ENCODE data around the gene MKLN1. TPM values are rescaled to one million over a fixed set of nuclear protein-coding genes. Genes with fewer than 3 reads are reported as not detected.

Gene MKLN1
- total RNA-seq, 1 experiment from 2014 or later: 34.3 TPM

DNA sequence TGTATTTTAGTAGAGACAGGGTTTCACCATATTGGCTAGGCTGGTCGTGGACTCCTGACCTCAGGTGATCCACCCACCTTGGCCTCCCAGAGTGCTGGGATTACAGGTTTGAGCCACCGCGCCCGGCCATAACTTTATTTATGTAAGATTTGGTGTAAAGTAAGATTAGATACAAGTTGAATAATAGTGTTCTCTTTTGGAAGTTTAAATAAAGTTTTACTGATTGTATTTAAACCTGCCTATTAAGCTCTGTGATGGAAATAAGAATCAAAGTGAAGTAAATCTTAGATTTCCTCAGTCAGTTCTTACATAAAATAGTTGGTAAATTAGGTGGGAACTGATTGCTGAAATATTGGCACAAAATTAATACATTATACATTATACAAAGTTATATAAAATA, 86.0 kb downstream of the MKLN1 start:
- TF ChIP-seq, protein P1, sequence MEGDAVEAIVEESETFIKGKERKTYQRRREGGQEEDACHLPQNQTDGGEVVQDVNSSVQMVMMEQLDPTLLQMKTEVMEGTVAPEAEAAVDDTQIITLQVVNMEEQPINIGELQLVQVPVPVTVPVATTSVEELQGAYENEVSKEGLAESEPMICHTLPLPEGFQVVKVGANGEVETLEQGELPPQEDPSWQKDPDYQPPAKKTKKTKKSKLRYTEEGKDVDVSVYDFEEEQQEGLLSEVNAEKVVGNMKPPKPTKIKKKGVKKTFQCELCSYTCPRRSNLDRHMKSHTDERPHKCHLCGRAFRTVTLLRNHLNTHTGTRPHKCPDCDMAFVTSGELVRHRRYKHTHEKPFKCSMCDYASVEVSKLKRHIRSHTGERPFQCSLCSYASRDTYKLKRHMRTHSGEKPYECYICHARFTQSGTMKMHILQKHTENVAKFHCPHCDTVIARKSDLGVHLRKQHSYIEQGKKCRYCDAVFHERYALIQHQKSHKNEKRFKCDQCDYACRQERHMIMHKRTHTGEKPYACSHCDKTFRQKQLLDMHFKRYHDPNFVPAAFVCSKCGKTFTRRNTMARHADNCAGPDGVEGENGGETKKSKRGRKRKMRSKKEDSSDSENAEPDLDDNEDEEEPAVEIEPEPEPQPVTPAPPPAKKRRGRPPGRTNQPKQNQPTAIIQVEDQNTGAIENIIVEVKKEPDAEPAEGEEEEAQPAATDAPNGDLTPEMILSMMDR (conservative IDR thresholded peaks at IDR 0.05): no peak
- no peaks in the 10 kb centered on the region for H3K79me1 ChIP-seq (ENCODE audit: insufficient read depth, low read depth, low read length, poor library complexity, severe bottlenecking)
- Mint-ChIP-seq H3K27ac (no peak overlapping the region), H3K4me1 (peaks cover 19 to 23% of the 10 kb centered on the region in 2 experiments), H3K9me3 (no peaks in the 10 kb centered on the region), H3K36me3 (ENCODE audit: insufficient read depth in 1 of 3, low read depth in 3 of 3) (peaks cover 15 to 39% (median 22%) of the 10 kb centered on the region in 3 experiments; a peak in 6 of 7 replicates), H3K27me3 (ENCODE audit: low read depth) (no peaks in the 10 kb centered on the region), H3K4me3 (no peak overlapping the region)
- no peak overlapping the region for H2BK5ac ChIP-seq (ENCODE audit: insufficient read length, low read length)
- H3K9me3 ChIP-seq (ENCODE audit: control insufficient read depth, low read depth, low read length): no peaks in the 10 kb centered on the region
- no peak overlapping the region for H3K18ac ChIP-seq (ENCODE audit: insufficient read length, low read depth, low read length)
- DNase-seq: no peak
- H3K4me2 ChIP-seq (ENCODE audit: insufficient read depth, insufficient read length, low read length): no peak overlapping the region
- H2AFZ ChIP-seq (ENCODE audit: low read length): no peak overlapping the region
- no peak overlapping the region for H2BK12ac ChIP-seq (ENCODE audit: insufficient read length, low read depth, low read length)
- peaks cover 2% of the 10 kb centered on the region; the same call in 1 of the 2 replicates for H3K4me1 ChIP-seq (ENCODE audit: insufficient read depth, low read length)
- no peak overlapping the region for H3K14ac ChIP-seq (ENCODE audit: insufficient read depth, low read length)
- H2BK120ac ChIP-seq (ENCODE audit: low read depth, low read length, poor library complexity, severe bottlenecking): no peak overlapping the region
- no peaks in the 10 kb centered on the region for H3K27me3 ChIP-seq (ENCODE audit: insufficient read depth, low read length)
- no peak overlapping the region for H3K23ac ChIP-seq (ENCODE audit: insufficient read length, low read depth, low read length)
- no peak overlapping the region for H3K9ac ChIP-seq (ENCODE audit: extremely low read depth, insufficient read length, low read length)
- no peak overlapping the region for H3T11ph ChIP-seq (ENCODE audit: low read length)
- H2AK5ac ChIP-seq (ENCODE audit: insufficient read length, low read length): no peak overlapping the region
- no CpG with 5 or more reads among the region's 4 CpGs for WGBS (ENCODE audit: extremely low coverage, insufficient read length, low lambda C conversion rate)
- H2BK15ac ChIP-seq (ENCODE audit: low read depth, low read length): no peak overlapping the region
- no peak overlapping the region for H3K56ac ChIP-seq (ENCODE audit: insufficient read length, low read depth, low read length)
- no peak overlapping the region for H2BK20ac ChIP-seq (ENCODE audit: low read depth, low read length, poor library complexity, severe bottlenecking)
- no peaks in the 10 kb centered on the region for H4K20me1 ChIP-seq (ENCODE audit: control insufficient read depth, insufficient read depth, insufficient read length)
- H3K27ac ChIP-seq (ENCODE audit: insufficient read length, low read depth, low read length): no peak overlapping the region
- H4K5ac ChIP-seq (ENCODE audit: insufficient read length, low read depth, low read length): no peak overlapping the region
- no peak overlapping the region for H3K4ac ChIP-seq (ENCODE audit: low read depth, low read length)
- no peaks in the 10 kb centered on the region for H3K23me2 ChIP-seq (ENCODE audit: insufficient read length, low read depth, low read length, poor library complexity, severe bottlenecking)
- H4K91ac ChIP-seq (ENCODE audit: insufficient read length, low read depth, low read length): no peak overlapping the region
- H3K79me2 ChIP-seq (ENCODE audit: insufficient read depth, low read length): no peaks in the 10 kb centered on the region
- H4K8ac ChIP-seq (replicated peaks; ENCODE audit: insufficient read length, low read depth, low read length): no peak overlapping the region
